ENCODE results near the gene ZNF532. TPM values are rescaled to one million over a fixed set of nuclear protein-coding genes. Genes with fewer than 3 reads are reported as not detected.

Gene ZNF532
- total RNA-seq, 3 donors from 2014 or later = 4.3 to 6.1 (median 5.6) TPM

GRCh38 chr18:58895385-58895784 lies 30.7 kb downstream of the ZNF532 start:
- ATAC-seq (no peak), DNase-seq (no peak)
- H3K36me3 Mint-ChIP-seq (ENCODE audit: insufficient read depth) = no peaks in the 10 kb centered on the region
- peaks cover 2% of the 10 kb centered on the region for H3K27me3 Mint-ChIP-seq (ENCODE audit: low read depth)
- H3K4me1 Mint-ChIP-seq (ENCODE audit: low read depth) = peaks cover 12% of the 10 kb centered on the region
- no peaks in the 10 kb centered on the region for H3K9me3 Mint-ChIP-seq
- H3K4me3 Mint-ChIP-seq = no peak overlapping the region

- H3K36me3 Mint-ChIP-seq (ENCODE audit: insufficient read depth) = no peaks in the 10 kb centered on the region
- no peaks in the 10 kb centered on the region for H3K9me3 Mint-ChIP-seq
- peaks cover 2% of the 10 kb centered on the region for H3K27me3 Mint-ChIP-seq (ENCODE audit: low read depth)
- H3K4me3 Mint-ChIP-seq = no peak overlapping the region
- DNase-seq (no peak), ATAC-seq (no peak)
- H3K4me1 Mint-ChIP-seq (ENCODE audit: low read depth) = peaks cover 13% of the 10 kb centered on the region
Observed at GRCh38 chr18:58896268-58896667, 31.6 kb downstream of the ZNF532 start.

GRCh38 chr18:58896734-58897508 lies 32.2 kb downstream of the ZNF532 start:
- Mint-ChIP-seq H3K9me3 (no peaks in the 10 kb centered on the region), H3K36me3 (ENCODE audit: insufficient read depth) (no peaks in the 10 kb centered on the region), H3K4me3 (no peak overlapping the region), H3K4me1 (ENCODE audit: low read depth) (peaks cover 11% of the 10 kb centered on the region), H3K27me3 (ENCODE audit: low read depth) (no peaks in the 10 kb centered on the region)
- ATAC-seq (no peak), DNase-seq (no peak)

GRCh38 chr18:58898010-58898799 lies 33.5 kb downstream of the ZNF532 start:
- Mint-ChIP-seq H3K9me3 (no peaks in the 10 kb centered on the region), H3K27me3 (ENCODE audit: low read depth) (no peaks in the 10 kb centered on the region), H3K4me3 (no peak overlapping the region), H3K4me1 (ENCODE audit: low read depth) (peaks cover 11% of the 10 kb centered on the region), H3K36me3 (ENCODE audit: insufficient read depth) (no peaks in the 10 kb centered on the region)
- ATAC-seq (no peak), DNase-seq (no peak)

GRCh38 chr18:58900015-58900649 lies 35.5 kb downstream of the ZNF532 start:
- no peak overlapping the region for H3K4me3 Mint-ChIP-seq
- no peak for ATAC-seq
- H3K27me3 Mint-ChIP-seq (ENCODE audit: low read depth) = no peaks in the 10 kb centered on the region
- no peak for DNase-seq
- H3K36me3 Mint-ChIP-seq (ENCODE audit: insufficient read depth) = no peaks in the 10 kb centered on the region
- peaks cover 11% of the 10 kb centered on the region for H3K4me1 Mint-ChIP-seq (ENCODE audit: low read depth)
- H3K9me3 Mint-ChIP-seq = no peaks in the 10 kb centered on the region

- peaks cover 10% of the 10 kb centered on the region for H3K4me1 Mint-ChIP-seq (ENCODE audit: low read depth)
- H3K9me3 Mint-ChIP-seq = no peaks in the 10 kb centered on the region
- no peak for DNase-seq
- no peak overlapping the region for H3K4me3 Mint-ChIP-seq
- no peak for ATAC-seq
- H3K36me3 Mint-ChIP-seq (ENCODE audit: insufficient read depth) = no peaks in the 10 kb centered on the region
- H3K27me3 Mint-ChIP-seq (ENCODE audit: low read depth) = peaks cover under 1% of the 10 kb centered on the region
Observed at GRCh38 chr18:58901143-58901542, 36.5 kb downstream of the ZNF532 start.

- Mint-ChIP-seq H3K4me1 (ENCODE audit: low read depth) (peaks cover 3% of the 10 kb centered on the region), H3K36me3 (ENCODE audit: insufficient read depth) (no peaks in the 10 kb centered on the region), H3K27me3 (ENCODE audit: low read depth) (peaks cover 2% of the 10 kb centered on the region), H3K9me3 (no peaks in the 10 kb centered on the region), H3K4me3 (no peak overlapping the region)
- no peak for DNase-seq
- no peak for ATAC-seq
Observed at GRCh38 chr18:58901783-58902182, 37.1 kb downstream of the ZNF532 start.

- ATAC-seq (no peak), DNase-seq (no peak)
- Mint-ChIP-seq H3K9me3 (no peaks in the 10 kb centered on the region), H3K36me3 (ENCODE audit: insufficient read depth) (no peaks in the 10 kb centered on the region), H3K4me1 (ENCODE audit: low read depth) (peaks cover 2% of the 10 kb centered on the region), H3K4me3 (no peak overlapping the region), H3K27me3 (ENCODE audit: low read depth) (peaks cover 7% of the 10 kb centered on the region)
Observed at GRCh38 chr18:58902961-58903360, 38.3 kb downstream of the ZNF532 start.

- H3K4me3 Mint-ChIP-seq = no peak overlapping the region
- peaks cover 2% of the 10 kb centered on the region for H3K4me1 Mint-ChIP-seq (ENCODE audit: low read depth)
- DNase-seq = no peak
- ATAC-seq = no peak
- no peaks in the 10 kb centered on the region for H3K36me3 Mint-ChIP-seq (ENCODE audit: insufficient read depth)
- peaks cover 10% of the 10 kb centered on the region for H3K27me3 Mint-ChIP-seq (ENCODE audit: low read depth)
- H3K9me3 Mint-ChIP-seq = no peaks in the 10 kb centered on the region
Observed at GRCh38 chr18:58903533-58903932, 38.9 kb downstream of the ZNF532 start.

GRCh38 chr18:58905777-58906428 lies 41.2 kb downstream of the ZNF532 start:
- peaks cover 15% of the 10 kb centered on the region for H3K27me3 Mint-ChIP-seq (ENCODE audit: low read depth)
- no peak for DNase-seq
- H3K4me3 Mint-ChIP-seq = no peak overlapping the region
- no peak for ATAC-seq
- H3K4me1 Mint-ChIP-seq (ENCODE audit: low read depth) = no peaks in the 10 kb centered on the region
- H3K36me3 Mint-ChIP-seq (ENCODE audit: insufficient read depth) = no peaks in the 10 kb centered on the region
- no peaks in the 10 kb centered on the region for H3K9me3 Mint-ChIP-seq

- ATAC-seq (no peak), DNase-seq (no peak)
- Mint-ChIP-seq H3K4me1 (ENCODE audit: low read depth) (no peaks in the 10 kb centered on the region), H3K36me3 (ENCODE audit: insufficient read depth) (no peaks in the 10 kb centered on the region), H3K4me3 (no peak overlapping the region), H3K9me3 (no peaks in the 10 kb centered on the region), H3K27me3 (ENCODE audit: low read depth) (peaks cover 21% of the 10 kb centered on the region)
Observed at GRCh38 chr18:58908006-58908405, 43.3 kb downstream of the ZNF532 start.

- DNase-seq = no peak
- Mint-ChIP-seq H3K27me3 (ENCODE audit: low read depth) (peaks cover 21% of the 10 kb centered on the region), H3K4me3 (no peak overlapping the region), H3K36me3 (ENCODE audit: insufficient read depth) (no peaks in the 10 kb centered on the region), H3K9me3 (no peaks in the 10 kb centered on the region), H3K4me1 (ENCODE audit: low read depth) (peaks cover 7% of the 10 kb centered on the region)
- ATAC-seq = no peak
Observed at GRCh38 chr18:58909521-58909920, 44.8 kb downstream of the ZNF532 start.

- no peak for ATAC-seq
Observed at GRCh38 chr18:58911241-58911640, 46.6 kb downstream of the ZNF532 start.

GRCh38 chr18:58911766-58912165 lies 47.1 kb downstream of the ZNF532 start:
- no peaks in the 10 kb centered on the region for H3K9me3 Mint-ChIP-seq
- no peak for ATAC-seq

More at GRCh38 chr18:58911241-58911640, 46.6 kb downstream of the ZNF532 start:
- Mint-ChIP-seq H3K36me3 (ENCODE audit: insufficient read depth) (no peaks in the 10 kb centered on the region), H3K27me3 (ENCODE audit: low read depth) (peaks cover 21% of the 10 kb centered on the region), H3K4me3 (no peak overlapping the region), H3K9me3 (no peaks in the 10 kb centered on the region), H3K4me1 (ENCODE audit: low read depth) (peaks cover 7% of the 10 kb centered on the region)
- DNase-seq = no peak

More at GRCh38 chr18:58911766-58912165, 47.1 kb downstream of the ZNF532 start:
- no peak for DNase-seq
- H3K36me3 Mint-ChIP-seq (ENCODE audit: insufficient read depth) = no peaks in the 10 kb centered on the region
- H3K4me1 Mint-ChIP-seq (ENCODE audit: low read depth) = peaks cover 7% of the 10 kb centered on the region
- H3K27me3 Mint-ChIP-seq (ENCODE audit: low read depth) = peaks cover 21% of the 10 kb centered on the region
- no peak overlapping the region for H3K4me3 Mint-ChIP-seq

Data from activated T-cell treated with anti-CD3 and anti-CD28 coated beads, Interleukin-2, amount 50 U/mL, for 4 hours (primary cell).